OCI-LY7 (cell line): ENCODE data around the gene MYRFL. TPM values are rescaled to one million over a fixed set of nuclear protein-coding genes. Genes with fewer than 3 reads are reported as not detected.
A peak's percentile ranks its signal among the peaks of the same experiment; 100 is the strongest.

ENCODE experiments used
- BruUV-seq: library from RNA; stranded (reverse); fragments of 400-500 nt; replicated peaks from 2 replicates; lab custom pipeline; 2021; lab: Mats Ljungman, UMichigan
- CTCF ChIA-PET: fragments of 300-600 bp; sonication (Branson Sonifier 250); formaldehyde crosslinking; loops from one replicate; lab custom pipeline; 2022; ENCODE audit warnings: antibody characterized with exemption; ENCODE audit not compliant: unreplicated experiment; lab: Charles Lee
- POLR2A ChIA-PET: fragments of 300-600 bp; sonication (Branson Sonifier 250); formaldehyde crosslinking; loops from one replicate; lab custom pipeline; 2022; ENCODE audit warnings: antibody characterized with exemption; lab: Charles Lee
- DNase-seq: peaks from one replicate; pipeline ENCODE4 v3.0.0-alpha.2; 2015; ENCODE audit warnings: low spot score
- H2AFZ ChIP-seq: fragments of 200-600 bp; sonication (generic), shearing (Covaris generic); 2 replicates; pipeline ENCODE4 v1.6.1; 2014; ENCODE audit warnings: mild to moderate bottlenecking, antibody characterized with exemption, low read length, moderate library complexity
- H3K27ac ChIP-seq: fragments of 200-600 bp; sonication (generic); 2 replicates; pipeline ENCODE4 v1.5.1; 2014; ENCODE audit warnings: mixed run types, low read depth, mild to moderate bottlenecking, moderate library complexity, low read length, inconsistent platforms; ENCODE audit not compliant: poor library complexity, severe bottlenecking
- H3K36me3 ChIP-seq: fragments of 200-600 bp; sonication (generic); 2 replicates; pipeline ENCODE4 v1.6.1; 2014; ENCODE audit warnings: mild to moderate bottlenecking, antibody characterized with exemption, low read length, moderate library complexity, mixed read lengths; ENCODE audit not compliant: insufficient read depth
- H3K4me1 ChIP-seq: fragments of 200-600 bp; sonication (generic); 2 replicates; pipeline ENCODE4 v1.5.1; 2014; ENCODE audit warnings: mild to moderate bottlenecking, low read length; ENCODE audit not compliant: insufficient read depth, poor library complexity, severe bottlenecking
- H3K4me2 ChIP-seq: fragments of 200-600 bp; sonication (generic); 2 replicates; pipeline ENCODE4 v1.6.1; 2014; ENCODE audit warnings: mild to moderate bottlenecking, low read length
- H3K4me3 ChIP-seq: fragments of 200-600 bp; sonication (generic); 2 replicates; pipeline ENCODE4 v1.5.1; 2014; ENCODE audit warnings: mild to moderate bottlenecking, low read depth, low read length; ENCODE audit not compliant: poor library complexity, severe bottlenecking
- H3K79me2 ChIP-seq: fragments of 200-600 bp; sonication (generic); 2 replicates; pipeline ENCODE4 v1.6.1; 2016; ENCODE audit warnings: low read depth, mild to moderate bottlenecking, low read length, moderate library complexity, mixed read lengths; ENCODE audit not compliant: insufficient read depth
- H3K9me2 ChIP-seq: fragments of 200-600 bp; sonication (generic); 2 replicates; pipeline ENCODE4 v1.6.1; 2016; ENCODE audit warnings: mild to moderate bottlenecking, low read length, mixed read lengths; ENCODE audit not compliant: insufficient read depth
- H3K9me3 ChIP-seq: fragments of 200-600 bp; sonication (generic); 2 replicates; pipeline ENCODE4 v1.6.1; 2014; ENCODE audit warnings: mild to moderate bottlenecking, mixed run types, low read length, mixed read lengths
- H4K20me1 ChIP-seq: fragments of 200-600 bp; sonication (generic); 2 replicates; pipeline ENCODE4 v1.6.1; 2014; ENCODE audit warnings: mild to moderate bottlenecking, antibody characterized with exemption, low read length, moderate library complexity, mixed read lengths; ENCODE audit not compliant: insufficient read depth
- CTCF ChIP-seq: fragments of 200-600 bp; sonication (generic); conservative IDR thresholded peaks from 2 replicates; pipeline ENCODE4 v1.5.1; 2014; ENCODE audit warnings: mild to moderate bottlenecking, antibody characterized with exemption, low read length, moderate library complexity, mixed read lengths
- EZH2phosphoT487 ChIP-seq: fragments of 200-600 bp; sonication (generic); IDR thresholded peaks from 2 replicates; pipeline ENCODE4 v1.6.1; 2018; ENCODE audit warnings: low read depth, borderline replicate concordance, mild to moderate bottlenecking, mixed run types, antibody characterized with exemption, low read length, moderate library complexity, mixed read lengths
- intact Hi-C: fragments of 100-400 bp; cut with micrococcal nuclease; formaldehyde crosslinking; loops from one replicate; pipeline ENCODE4 v1.10.0; 2022; ENCODE audit not compliant: unreplicated experiment
- total RNA-seq, 2 experiments: library from RNA; depleted of rRNA in 1 of 2; stranded (reverse); fragments of >200 nt in 1 of 2; shearing (Covaris generic) in 1 of 2; gene quantifications; 2 replicates each; pipeline ENCODE4 v1.2.3, GENCODE V29; 2014 to 2022

Gene MYRFL
- total RNA-seq, 2 experiments from 2014 or later: 0.41 TPM; not detected in 1

- Histone ChIP-seq H3K4me3 (peak overlapping the region; percentile 55), H3K27ac (peak overlapping the region; percentile 96), H3K4me1 (peaks cover 85% of the 10 kb centered on the region), H3K36me3 (no peaks in the 10 kb centered on the region), H3K9me2 (no peaks in the 10 kb centered on the region), H3K79me2 (no peaks in the 10 kb centered on the region), H3K9me3 (no peaks in the 10 kb centered on the region), H4K20me1 (no peaks in the 10 kb centered on the region), H2AFZ (peak overlapping the region; percentile 66; the same call in 1 of the 2 replicates), H3K4me2 (peak overlapping the region; percentile 79)
- peak; percentile 90 for DNase-seq
- CTCF ChIA-PET: interaction anchor here (1.1 to 1.6 kb wide), 2 partner anchors 27 to 532 kb away, joined by 3 to 5 read pairs; no protein-coding TSS in a partner anchor
- TF ChIP-seq CTCF (no peak), EZH2phosphoT487 (no peak)
- intact Hi-C loops: loop anchor here (1.0 to 2.0 kb wide), 3 partner anchors 144 to 460 kb away; partner anchors contain the start of gene KCNMB4
- BruUV-seq: TSS peak; percentile 79
- POLR2A ChIA-PET: interaction anchor here (0.6 to 2.0 kb wide), 17 partner anchors 9 to 669 kb away, joined by 3 to 8 read pairs (median 3); partner anchors contain the start of gene KCNMB4
These were observed 81.6 kb downstream of the MYRFL start for GRCh38 chr12:69906411-69907216.

DNA sequence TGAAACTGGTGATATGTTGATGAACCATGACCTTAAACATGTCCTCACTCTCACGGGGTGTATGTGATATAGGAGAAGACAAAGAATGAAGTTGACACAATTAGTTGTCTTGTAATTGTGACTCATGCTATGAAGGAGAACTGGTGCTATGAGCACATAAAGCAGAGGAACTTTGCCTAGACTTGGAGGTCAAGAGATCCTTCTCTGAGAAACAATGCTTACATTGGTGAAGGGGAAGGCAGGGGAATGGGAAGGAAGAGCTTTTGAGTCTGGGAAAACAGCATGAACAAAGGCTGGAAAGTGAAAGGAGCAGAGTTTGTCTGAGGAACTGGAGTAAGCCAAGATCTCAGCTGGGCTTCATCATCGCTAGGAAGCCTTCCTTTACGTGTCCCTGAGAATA, 83.2 kb downstream of the MYRFL start:
- CTCF ChIA-PET: interaction anchor here (1.4 kb wide), 1 partner anchor 22 kb away, joined by 4 read pairs; no protein-coding TSS in a partner anchor
- H3K4me2 ChIP-seq: peak overlapping the region; percentile 79

More for the DNA sequence above, 83.2 kb downstream of the MYRFL start:
- Histone ChIP-seq H3K4me1 (peaks cover 78% of the 10 kb centered on the region), H4K20me1 (no peaks in the 10 kb centered on the region), H3K4me3 (peak overlapping the region; percentile 10), H2AFZ (peak overlapping the region; percentile 86; the same call in 1 of the 2 replicates), H3K79me2 (no peaks in the 10 kb centered on the region), H3K36me3 (peaks cover 4% of the 10 kb centered on the region; the same call in 1 of the 2 replicates), H3K9me2 (no peaks in the 10 kb centered on the region), H3K9me3 (peaks cover 6% of the 10 kb centered on the region; the same call in 1 of the 2 replicates), H3K27ac (peak overlapping the region; percentile 96)
- POLR2A ChIA-PET: interaction anchor here (0.6 to 1.5 kb wide), 11 partner anchors 9 to 688 kb away, joined by 3 to 10 read pairs (median 3); no protein-coding TSS in a partner anchor
- intact Hi-C loops: no loop called here
- no TSS peak for BruUV-seq
- DNase-seq: no peak
- TF ChIP-seq CTCF (no peak), EZH2phosphoT487 (no peak)
